GM12891 (cell line): ENCODE results near the gene DHRS1.
"Not testable (repeated sequence)": the region's sequence is repeated elsewhere in the genome, so short reads cannot be mapped to it uniquely, and the experiment has no call there.

Source experiments
- PAX5 ChIP-seq: IDR thresholded peaks from 2 replicates; pipeline ENCODE4 v1.6.1; 2011; ENCODE audit warnings: low read length, moderate library complexity, mild to moderate bottlenecking; ENCODE audit not compliant: insufficient read depth, severe bottlenecking
- POLR2A ChIP-seq: IDR thresholded peaks from 2 replicates; pipeline ENCODE4 v1.6.1; 2011; ENCODE audit warnings: low read depth, low read length, control low read depth
- POLR2AphosphoS5 ChIP-seq: IDR thresholded peaks from 2 replicates; pipeline ENCODE4 v1.6.1; 2011; ENCODE audit warnings: low read depth, low read length, control low read depth
- SPI1 ChIP-seq: IDR thresholded peaks from 2 replicates; pipeline ENCODE4 v1.6.1; 2011; ENCODE audit warnings: low read depth, low read length, control low read depth
- TAF1 ChIP-seq: IDR thresholded peaks from 2 replicates; pipeline ENCODE4 v1.6.1; 2011; ENCODE audit warnings: low read depth, low read length, control low read depth

- not testable (repeated sequence) for TF ChIP-seq TAF1, POLR2A, POLR2AphosphoS5, SPI1, PAX5
These were observed 28.3 kb upstream of the DHRS1 start for GRCh38 chr14:24327914-24328313.
